ENCODE data around the gene KCNQ1. TPM values are rescaled to one million over a fixed set of nuclear protein-coding genes. Genes with fewer than 3 reads are reported as not detected.

KCNQ1 gene
- total RNA-seq, 2 donors from 2014 or later, result 51.4 to 55.8 TPM

GRCh38 chr11:2825261-2825888 is 380.6 kb downstream of the KCNQ1 start:
- Histone ChIP-seq H3K27ac (peak overlapping the region; percentile 66), H3K9me3 (no peaks in the 10 kb centered on the region), H3K36me3 (no peaks in the 10 kb centered on the region), H3K4me3 (no peak overlapping the region), H3K27me3 (no peaks in the 10 kb centered on the region), H3K4me1 (no peaks in the 10 kb centered on the region), H3K9ac (ENCODE audit: low read depth in 2 of 2, low read length in 2 of 2) (peak overlapping the region in 1 of 2 donors; percentile 32)
- DNase-seq, result peak; percentile 66
- no peak for TF ChIP-seq CTCF (IDR thresholded peaks at IDR 0.05)
- intact Hi-C loops (cut with DNase I), result no loop called here

- peak overlapping the region; percentile 66 for H3K27ac ChIP-seq
- no peaks in the 10 kb centered on the region for H3K4me1 ChIP-seq
- TF ChIP-seq CTCF (IDR thresholded peaks at IDR 0.05), result no peak
- peak; percentile 40 for DNase-seq
- no peaks in the 10 kb centered on the region for H3K9me3 ChIP-seq
- peak overlapping the region; percentile 19 to 32 for H3K9ac ChIP-seq (ENCODE audit: low read depth in 2 of 2, low read length in 2 of 2)
- H3K4me3 ChIP-seq, result no peak overlapping the region
- H3K27me3 ChIP-seq, result no peaks in the 10 kb centered on the region
- no peaks in the 10 kb centered on the region for H3K36me3 ChIP-seq
- intact Hi-C loops (cut with DNase I), result no loop called here
Observed at GRCh38 chr11:2825889-2826678, 381.3 kb downstream of the KCNQ1 start.

- DNase-seq, result no peak
- Histone ChIP-seq H3K4me3 (no peak overlapping the region), H3K36me3 (no peaks in the 10 kb centered on the region), H3K27me3 (no peaks in the 10 kb centered on the region), H3K9me3 (no peaks in the 10 kb centered on the region), H3K27ac (peak overlapping the region; percentile 66), H3K9ac (ENCODE audit: low read depth in 2 of 2, low read length in 2 of 2) (peak overlapping the region; percentile 1 to 19), H3K4me1 (no peaks in the 10 kb centered on the region)
- TF ChIP-seq CTCF (IDR thresholded peaks at IDR 0.05), result no peak
- intact Hi-C loops (cut with DNase I), result no loop called here
Observed at GRCh38 chr11:2826679-2827056, 381.9 kb downstream of the KCNQ1 start.

- Histone ChIP-seq H3K4me1 (no peaks in the 10 kb centered on the region), H3K27ac (no peak overlapping the region), H3K36me3 (no peaks in the 10 kb centered on the region), H3K4me3 (no peak overlapping the region), H3K9me3 (no peaks in the 10 kb centered on the region), H3K27me3 (no peaks in the 10 kb centered on the region), H3K9ac (ENCODE audit: low read depth in 2 of 2, low read length in 2 of 2) (no peak overlapping the region)
- intact Hi-C loops (cut with DNase I), result no loop called here
- TF ChIP-seq CTCF (IDR thresholded peaks at IDR 0.05), result no peak
- no peak for DNase-seq
Observed at GRCh38 chr11:2827256-2827655, 382.4 kb downstream of the KCNQ1 start.

- H3K4me1 ChIP-seq, result no peaks in the 10 kb centered on the region
- no peaks in the 10 kb centered on the region for H3K27me3 ChIP-seq
- H3K4me3 ChIP-seq, result no peak overlapping the region
- H3K9me3 ChIP-seq, result no peaks in the 10 kb centered on the region
- no peak for DNase-seq
- no peak overlapping the region for H3K9ac ChIP-seq (ENCODE audit: low read depth in 2 of 2, low read length in 2 of 2)
- intact Hi-C loops (cut with DNase I), result no loop called here
- H3K36me3 ChIP-seq, result no peaks in the 10 kb centered on the region
- H3K27ac ChIP-seq, result no peak overlapping the region
- TF ChIP-seq CTCF (IDR thresholded peaks at IDR 0.05), result no peak
Observed at GRCh38 chr11:2827792-2828191, 383.0 kb downstream of the KCNQ1 start.
